ENCODE measurements around the gene TRIM24.
"Not testable (repeated sequence)": the region's sequence is repeated elsewhere in the genome, so short reads cannot be mapped to it uniquely, and the experiment has no call there.

The TRIM24 gene

DNA sequence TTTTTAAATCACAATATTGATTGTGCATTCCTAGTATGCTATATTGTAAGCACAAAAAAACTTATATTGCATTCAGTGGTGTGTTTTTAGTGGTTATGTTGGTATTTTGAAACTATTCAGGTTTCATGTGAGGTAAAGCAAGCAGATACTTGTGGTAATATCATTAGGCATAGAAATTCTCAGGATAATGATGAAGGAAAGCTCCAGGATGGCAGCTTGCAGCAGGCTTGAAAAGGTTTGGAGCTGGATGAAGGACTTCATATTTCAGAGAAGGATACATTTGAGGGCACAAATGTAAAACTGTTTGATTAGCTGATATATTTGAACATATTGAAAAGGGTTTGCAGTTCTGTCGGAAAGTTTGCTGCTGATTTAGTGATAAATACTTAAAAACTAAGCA lies 17.5 kb downstream of the TRIM24 start:
- Mint-ChIP-seq H3K4me1 (peaks cover 34% of the 10 kb centered on the region), H3K27ac (peak overlapping the region in 1 of 3 experiments; percentile 5), H3K4me3 (no peak overlapping the region), H3K27me3 (ENCODE audit: low read depth) (no peaks in the 10 kb centered on the region), H3K36me3 (ENCODE audit: low read depth) (peaks cover 17% of the 10 kb centered on the region), H3K9me3 (no peaks in the 10 kb centered on the region)
- TF ChIP-seq, protein P1, sequence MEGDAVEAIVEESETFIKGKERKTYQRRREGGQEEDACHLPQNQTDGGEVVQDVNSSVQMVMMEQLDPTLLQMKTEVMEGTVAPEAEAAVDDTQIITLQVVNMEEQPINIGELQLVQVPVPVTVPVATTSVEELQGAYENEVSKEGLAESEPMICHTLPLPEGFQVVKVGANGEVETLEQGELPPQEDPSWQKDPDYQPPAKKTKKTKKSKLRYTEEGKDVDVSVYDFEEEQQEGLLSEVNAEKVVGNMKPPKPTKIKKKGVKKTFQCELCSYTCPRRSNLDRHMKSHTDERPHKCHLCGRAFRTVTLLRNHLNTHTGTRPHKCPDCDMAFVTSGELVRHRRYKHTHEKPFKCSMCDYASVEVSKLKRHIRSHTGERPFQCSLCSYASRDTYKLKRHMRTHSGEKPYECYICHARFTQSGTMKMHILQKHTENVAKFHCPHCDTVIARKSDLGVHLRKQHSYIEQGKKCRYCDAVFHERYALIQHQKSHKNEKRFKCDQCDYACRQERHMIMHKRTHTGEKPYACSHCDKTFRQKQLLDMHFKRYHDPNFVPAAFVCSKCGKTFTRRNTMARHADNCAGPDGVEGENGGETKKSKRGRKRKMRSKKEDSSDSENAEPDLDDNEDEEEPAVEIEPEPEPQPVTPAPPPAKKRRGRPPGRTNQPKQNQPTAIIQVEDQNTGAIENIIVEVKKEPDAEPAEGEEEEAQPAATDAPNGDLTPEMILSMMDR (IDR thresholded peaks at IDR 0.05; ENCODE audit: unreplicated experiment in 3 of 3): no peak

DNA sequence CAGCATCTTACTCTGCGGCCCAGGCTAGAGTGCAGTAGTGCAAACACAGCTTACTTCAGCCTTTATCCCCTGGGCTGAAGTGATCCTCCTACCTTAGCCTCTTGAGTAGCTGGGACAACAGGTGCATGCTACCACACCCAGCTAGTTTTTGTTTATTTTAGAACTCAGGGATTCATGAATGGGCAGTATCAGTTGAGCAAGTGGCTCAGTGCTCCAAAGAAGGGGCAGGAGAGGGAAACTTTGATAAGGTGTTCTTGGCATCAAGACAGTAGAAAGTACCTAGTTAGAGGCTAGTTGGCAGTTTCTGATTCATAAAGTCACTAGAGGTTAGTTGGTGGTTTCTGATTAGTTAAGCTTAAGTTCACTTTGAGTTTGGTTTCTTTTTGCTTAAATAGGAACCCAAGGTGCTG lies 18.4 kb downstream of the TRIM24 start:
- TF ChIP-seq, protein P1 (IDR thresholded peaks at IDR 0.05; ENCODE audit: unreplicated experiment in 3 of 3): no peak
- Mint-ChIP-seq H3K4me3 (no peak overlapping the region), H3K36me3 (ENCODE audit: low read depth) (peaks cover 20% of the 10 kb centered on the region), H3K9me3 (peaks cover 4% of the 10 kb centered on the region), H3K27me3 (ENCODE audit: low read depth) (no peaks in the 10 kb centered on the region), H3K27ac (peak overlapping the region in 1 of 3 experiments; percentile 29), H3K4me1 (peaks cover 30% of the 10 kb centered on the region)

- TF ChIP-seq, protein P1 (IDR thresholded peaks at IDR 0.05; ENCODE audit: unreplicated experiment in 3 of 3): no peak
- H3K27ac Mint-ChIP-seq: peak overlapping the region in 2 of 3 experiments; percentile 30 to 36
- no peak overlapping the region for H3K4me3 Mint-ChIP-seq
Measured at GRCh38 chr7:138480527-138480926, 20.5 kb downstream of the TRIM24 start.

GRCh38 chr7:138481447-138482380 lies 21.7 kb downstream of the TRIM24 start:
- Mint-ChIP-seq H3K4me3 (no peak overlapping the region), H3K27me3 (ENCODE audit: low read depth) (no peaks in the 10 kb centered on the region), H3K27ac (peak overlapping the region in 1 of 3 experiments; percentile 48), H3K4me1 (peaks cover 19% of the 10 kb centered on the region), H3K36me3 (ENCODE audit: low read depth) (peaks cover 38% of the 10 kb centered on the region), H3K9me3 (peaks cover 13% of the 10 kb centered on the region)
- TF ChIP-seq, protein P1 (IDR thresholded peaks at IDR 0.05; ENCODE audit: unreplicated experiment in 3 of 3): no peak

More at GRCh38 chr7:138480527-138480926, 20.5 kb downstream of the TRIM24 start:
- peaks cover 6% of the 10 kb centered on the region for H3K9me3 Mint-ChIP-seq
- peaks cover 21% of the 10 kb centered on the region for H3K4me1 Mint-ChIP-seq
- H3K36me3 Mint-ChIP-seq (ENCODE audit: low read depth): peaks cover 29% of the 10 kb centered on the region
- no peaks in the 10 kb centered on the region for H3K27me3 Mint-ChIP-seq (ENCODE audit: low read depth)

DNA sequence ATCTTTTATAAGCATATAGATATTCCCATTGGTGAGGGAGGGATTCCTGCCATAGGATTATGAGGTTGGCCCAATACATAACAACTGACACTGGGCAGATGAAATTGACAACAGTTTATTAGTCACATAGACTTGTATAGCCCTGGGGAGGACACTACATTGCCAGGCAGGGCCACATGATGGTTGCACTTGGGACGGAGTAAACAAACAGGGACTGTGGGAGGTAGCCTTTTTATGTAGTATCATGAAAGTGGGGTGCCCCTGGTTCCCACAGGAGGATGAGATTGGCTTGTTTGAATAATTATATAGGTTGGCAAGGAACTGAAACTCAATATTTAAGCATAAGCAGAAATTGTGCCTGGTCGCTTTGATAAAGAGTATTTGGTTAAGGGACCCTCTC lies 23.5 kb downstream of the TRIM24 start:
- Mint-ChIP-seq H3K9me3 (peaks cover 28% of the 10 kb centered on the region), H3K27me3 (ENCODE audit: low read depth) (no peaks in the 10 kb centered on the region), H3K36me3 (ENCODE audit: low read depth) (peaks cover 54% of the 10 kb centered on the region), H3K27ac (no peak overlapping the region), H3K4me3 (no peak overlapping the region), H3K4me1 (peaks cover 12% of the 10 kb centered on the region)
- TF ChIP-seq, protein P1 (IDR thresholded peaks at IDR 0.05; ENCODE audit: unreplicated experiment in 3 of 3): no peak

DNA sequence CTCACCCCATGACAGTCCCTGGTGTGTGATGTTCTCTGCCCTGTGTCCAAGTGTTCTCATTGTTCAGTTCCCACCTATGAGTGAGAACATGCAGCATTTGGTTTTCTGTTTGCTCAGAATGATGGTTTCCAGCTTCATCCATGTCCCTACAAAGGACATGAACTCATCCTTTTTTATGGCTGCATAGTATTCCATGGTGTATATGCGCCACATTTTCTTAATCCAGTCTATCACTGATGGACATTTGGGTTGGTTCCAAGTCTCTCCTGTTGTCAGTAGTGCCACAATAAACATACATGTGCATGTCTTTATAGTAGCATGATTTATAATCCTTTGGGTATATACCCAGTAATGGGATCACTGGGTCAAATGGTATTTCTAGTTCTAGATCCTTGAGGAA lies 25.4 kb downstream of the TRIM24 start:
- H3K36me3 Mint-ChIP-seq (ENCODE audit: low read depth): peaks cover 70% of the 10 kb centered on the region
- H3K27me3 Mint-ChIP-seq (ENCODE audit: low read depth); H3K4me3 Mint-ChIP-seq; H3K4me1 Mint-ChIP-seq; H3K27ac Mint-ChIP-seq: not testable (repeated sequence)
- peaks cover 45% of the 10 kb centered on the region for H3K9me3 Mint-ChIP-seq

- H3K4me3 Mint-ChIP-seq; H3K4me1 Mint-ChIP-seq; H3K27ac Mint-ChIP-seq; H3K27me3 Mint-ChIP-seq (ENCODE audit: low read depth): not testable (repeated sequence)
- Mint-ChIP-seq H3K36me3 (ENCODE audit: low read depth) (peaks cover 69% of the 10 kb centered on the region), H3K9me3 (peaks cover 46% of the 10 kb centered on the region)
Measured at GRCh38 chr7:138489139-138489538, 29.1 kb downstream of the TRIM24 start.

All from nephron (organoid).